HG03097 (cell line): ENCODE results near the gene TYW5.
A peak's percentile ranks its signal among the peaks of the same experiment; 100 is the strongest.
"Not testable (repeated sequence)": the region's sequence is repeated elsewhere in the genome, so short reads cannot be mapped to it uniquely, and the experiment has no call there.

Source experiments
- ATAC-seq: cut with Tn5 transposase; IDR thresholded peaks from one replicate; pipeline ENCODE4 v1.9.1; 2021; ENCODE audit not compliant: unreplicated experiment, low FRiP score

The TYW5 gene

DNA sequence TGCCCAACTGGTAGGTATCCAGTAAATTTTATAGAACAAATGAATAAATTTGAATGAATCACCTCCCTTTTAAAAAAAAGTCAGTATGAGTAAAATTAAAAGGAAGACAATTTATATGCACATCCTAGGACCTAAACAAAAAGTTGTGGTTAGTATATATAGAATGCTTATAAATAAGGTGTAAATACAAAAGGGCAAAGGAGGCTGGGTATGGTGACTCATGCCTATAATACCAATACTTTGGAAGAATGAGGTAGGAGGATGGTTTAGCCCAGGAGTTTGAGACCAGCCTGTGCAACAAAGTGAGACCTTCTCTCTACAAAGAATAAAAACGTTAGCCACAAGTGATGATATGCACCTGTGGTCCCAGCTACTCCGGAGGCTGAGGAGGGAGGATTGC is 31.4 kb downstream of the TYW5 start:
- ATAC-seq, result no peak

DNA sequence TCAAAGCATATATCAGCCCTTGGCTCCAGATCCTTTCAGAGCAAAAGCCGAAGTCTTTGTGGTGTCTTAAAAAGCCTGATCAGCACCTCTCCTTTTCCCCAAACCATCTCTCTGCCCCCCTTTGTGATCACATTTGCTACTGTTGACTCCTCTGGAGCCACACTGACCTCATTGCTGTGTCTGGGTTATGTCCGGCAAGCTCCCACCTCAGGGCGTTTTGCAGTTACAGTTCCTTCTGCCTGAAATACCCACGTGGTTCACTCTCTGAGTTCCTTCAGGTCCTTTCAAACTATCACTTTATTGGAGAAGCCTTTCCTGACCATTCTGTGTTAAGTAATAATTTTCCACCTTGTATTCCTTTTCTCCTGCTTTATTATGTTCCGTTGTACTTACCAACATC is 32.4 kb downstream of the TYW5 start:
- ATAC-seq, result no peak

DNA sequence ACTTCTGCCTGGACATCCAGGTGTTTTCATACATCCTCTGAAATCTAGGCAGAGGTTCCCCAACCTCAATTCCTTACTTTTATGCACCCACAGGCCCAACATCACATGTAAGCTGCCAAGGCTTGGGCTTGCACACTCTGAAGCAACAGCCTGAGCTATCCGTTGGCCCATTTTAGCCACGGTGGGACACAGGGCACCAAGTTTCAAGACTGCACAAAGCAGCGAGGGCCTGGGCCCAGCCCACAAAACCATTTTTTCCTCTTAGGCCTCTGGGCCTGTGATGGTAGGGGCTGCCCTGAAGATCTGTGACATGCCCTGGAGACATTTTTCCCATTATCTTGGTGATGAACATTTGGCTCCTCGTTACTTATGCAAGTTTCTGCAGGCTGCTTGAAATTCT is 38.3 kb downstream of the TYW5 start:
- no peak for ATAC-seq

DNA sequence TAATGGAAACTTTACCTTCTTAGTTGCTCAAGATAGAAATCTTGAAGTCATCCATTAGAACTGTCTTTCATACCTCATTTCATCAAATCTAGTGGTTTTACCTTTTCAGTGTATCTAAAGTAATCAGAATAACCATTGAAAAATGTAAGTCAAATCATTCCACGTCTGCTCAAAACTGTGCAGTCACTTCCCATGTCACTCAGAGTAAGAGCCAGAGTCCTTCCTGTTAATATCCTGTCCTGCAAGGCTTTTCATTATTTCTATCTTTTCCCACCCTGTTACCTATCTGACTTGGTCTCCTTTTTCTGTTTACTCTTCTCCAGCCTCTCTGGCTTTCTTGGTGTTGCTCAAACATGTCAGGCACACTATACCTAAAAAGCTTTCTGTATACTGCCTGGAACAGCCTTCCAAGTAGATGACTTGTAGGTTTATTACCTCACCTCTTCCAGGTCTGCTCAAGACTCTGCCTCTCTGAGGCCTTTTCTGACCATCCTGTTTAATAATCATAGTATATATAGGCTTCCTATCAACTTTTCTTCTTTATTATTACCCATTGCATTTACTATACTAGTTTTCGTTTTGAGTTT is 40.8 kb downstream of the TYW5 start:
- ATAC-seq, result no peak

DNA sequence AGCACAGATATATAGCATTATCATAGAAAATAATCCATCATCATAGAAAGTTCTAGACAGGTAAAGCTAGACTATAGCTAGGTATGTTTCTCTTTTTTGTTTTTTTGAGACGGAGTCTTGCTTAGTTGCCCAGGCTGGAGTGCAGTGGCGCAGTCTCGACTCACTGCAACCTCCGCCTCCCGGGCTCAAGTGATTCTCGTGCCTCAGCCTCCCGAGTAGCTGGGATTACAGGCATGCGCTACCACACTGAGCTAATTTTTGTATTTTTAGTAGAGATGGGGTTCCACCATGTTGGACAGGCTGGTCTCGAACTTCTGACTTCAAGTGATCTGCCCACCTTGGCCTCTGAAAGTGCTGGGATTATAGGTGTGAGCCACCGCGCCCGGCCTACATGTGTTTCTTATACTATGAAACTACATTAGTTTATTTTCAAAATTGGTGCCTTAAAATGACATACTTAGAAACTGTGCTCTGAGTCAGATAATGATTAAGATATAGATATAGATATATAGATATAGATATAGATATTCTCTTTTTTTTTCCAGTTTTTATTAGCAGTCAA is 42.7 kb downstream of the TYW5 start:
- not testable (repeated sequence) for ATAC-seq

DNA sequence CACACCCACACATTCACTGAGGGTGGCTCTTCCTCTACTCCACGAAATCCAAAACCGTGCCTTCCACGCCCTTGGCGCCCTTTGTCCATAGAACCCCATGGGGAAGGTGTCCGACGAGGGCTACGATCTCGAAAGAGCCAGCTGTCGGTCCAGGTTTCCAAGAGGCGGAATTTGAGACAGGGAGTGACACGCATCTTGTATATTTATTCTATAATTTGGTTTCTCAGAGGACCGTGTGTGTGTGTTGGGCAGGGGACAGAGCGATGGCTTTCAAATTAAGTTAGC is 43.5 kb downstream of the TYW5 start:
- no peak for ATAC-seq

DNA sequence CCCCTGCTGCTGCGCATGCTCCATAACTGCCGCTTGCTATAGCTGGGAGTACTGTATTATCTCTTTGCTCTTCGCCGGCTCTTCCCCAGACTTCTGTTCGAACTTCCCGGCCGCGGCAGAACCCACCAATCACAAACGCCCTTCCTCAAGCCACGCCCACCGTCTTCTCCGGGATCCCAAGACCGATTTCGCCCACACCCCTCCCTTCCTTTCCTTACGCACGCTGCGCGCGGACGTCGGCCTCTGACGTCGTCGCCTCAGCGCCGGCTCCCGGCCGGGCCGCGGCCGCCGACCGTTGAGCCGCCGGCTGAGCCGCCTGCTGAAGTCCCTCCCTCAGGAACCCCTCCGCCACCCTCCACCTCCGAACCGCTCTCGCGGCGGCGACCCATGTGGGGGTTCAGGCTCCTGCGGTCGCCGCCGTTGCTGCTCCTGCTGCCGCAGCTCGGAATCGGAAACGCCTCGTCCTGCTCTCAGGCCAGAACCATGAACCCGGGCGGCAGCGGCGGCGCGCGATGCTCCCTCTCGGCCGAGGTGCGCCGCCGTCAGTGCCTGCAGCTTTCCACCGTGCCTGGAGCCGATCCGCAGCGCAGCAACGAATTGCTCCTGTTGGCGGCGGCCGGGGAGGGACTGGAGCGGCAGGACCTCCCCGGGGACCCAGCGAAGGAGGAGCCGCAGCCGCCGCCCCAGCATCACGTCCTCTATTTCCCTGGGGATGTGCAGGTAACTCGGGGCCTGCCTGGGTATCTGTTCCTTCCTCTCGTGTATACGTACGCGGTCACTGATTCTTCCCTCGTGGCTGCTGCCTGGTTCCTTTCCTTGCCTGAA is 44.0 kb downstream of the TYW5 start, which contains the start of gene C2orf69:
TSS of gene C2orf69 (plus strand) at position 242 of the 825 bp plus-strand sequence. CDS start at position 388, 146 bp downstream.
- ATAC-seq, result peak; percentile 90

DNA sequence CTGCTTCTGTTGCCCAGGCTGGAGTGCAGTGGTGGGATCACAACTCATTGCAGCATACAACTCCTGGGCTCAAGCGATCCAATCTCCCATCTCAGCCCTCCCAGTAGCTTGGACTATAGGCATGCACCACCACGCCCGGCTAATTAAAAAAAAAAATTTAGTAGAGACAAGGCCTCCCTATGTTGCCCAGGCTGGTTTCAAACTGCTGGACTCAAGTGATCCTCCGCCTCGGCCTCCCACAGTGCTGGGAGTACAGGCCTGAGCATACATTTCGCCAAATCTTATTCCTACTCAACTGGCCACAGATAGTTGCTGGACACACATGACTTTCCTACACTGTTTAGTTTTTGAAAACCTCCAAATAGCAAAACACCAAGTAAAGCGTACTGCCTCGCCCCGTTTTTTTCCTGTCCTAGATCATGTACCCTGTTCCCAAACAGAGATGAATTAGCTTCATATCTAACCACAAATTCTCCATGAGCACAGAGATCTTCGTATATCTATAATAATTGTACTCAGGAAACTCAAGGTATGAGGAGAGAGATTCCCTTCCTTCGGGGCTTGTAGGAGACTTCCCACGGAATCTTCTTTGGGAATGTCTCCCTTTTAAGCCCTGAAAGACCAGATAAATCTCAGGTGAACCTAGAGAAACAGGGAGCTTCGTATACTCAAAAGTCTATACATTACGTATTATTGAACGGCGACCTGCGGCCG is 44.8 kb downstream of the TYW5 start:
- no peak for ATAC-seq

DNA sequence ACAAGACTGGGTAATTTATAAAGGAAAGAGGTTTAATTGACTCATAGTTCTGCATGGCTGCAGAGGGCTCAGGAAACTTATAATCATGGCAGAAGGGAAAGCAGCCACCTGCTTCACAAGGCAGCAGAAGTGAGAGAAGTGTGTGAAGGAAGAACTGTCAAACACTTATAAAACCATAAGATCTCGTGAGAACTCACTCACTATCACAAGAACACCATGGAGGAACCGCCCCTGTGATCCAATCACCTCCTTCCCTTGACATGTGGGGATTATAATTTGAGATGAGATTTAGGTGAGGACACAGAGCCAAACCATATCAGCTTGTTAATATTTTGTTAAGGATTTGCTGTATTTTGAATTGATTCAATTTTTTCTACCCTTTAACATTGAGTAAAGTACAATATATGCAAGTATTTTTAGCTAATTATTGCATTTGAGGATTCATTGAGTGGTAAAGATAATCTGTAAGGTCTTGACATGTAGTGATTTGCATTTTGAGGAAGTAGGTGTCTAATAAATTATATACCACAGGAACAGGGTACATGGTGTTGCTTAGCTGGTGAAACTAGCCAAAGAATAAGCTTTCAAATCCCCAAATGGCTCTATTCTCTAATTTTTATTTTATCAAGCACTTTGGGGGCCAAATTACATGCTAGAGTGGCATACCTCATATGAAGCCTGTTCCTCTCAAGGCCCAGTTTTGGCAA is 48.1 kb downstream of the TYW5 start:
- ATAC-seq, result no peak

DNA sequence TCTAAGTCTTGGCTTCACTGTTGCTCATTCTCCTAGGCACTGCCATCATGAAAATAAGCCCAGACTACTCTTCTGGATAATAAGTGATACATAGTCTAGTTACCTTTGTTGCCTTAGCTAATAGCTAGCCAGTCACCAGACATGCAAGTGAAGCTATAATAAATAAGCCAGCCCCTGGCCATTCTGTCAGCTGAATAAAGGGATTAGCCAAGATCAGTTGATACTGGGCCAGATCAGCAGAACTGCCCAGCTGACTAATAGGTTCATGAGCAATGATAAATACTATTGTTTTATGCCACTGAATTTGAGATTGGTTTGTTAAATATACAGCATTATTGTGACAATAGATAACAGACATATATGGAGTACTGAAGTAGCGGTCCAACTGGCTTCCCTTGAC is 52.2 kb downstream of the TYW5 start:
- ATAC-seq, result no peak

DNA sequence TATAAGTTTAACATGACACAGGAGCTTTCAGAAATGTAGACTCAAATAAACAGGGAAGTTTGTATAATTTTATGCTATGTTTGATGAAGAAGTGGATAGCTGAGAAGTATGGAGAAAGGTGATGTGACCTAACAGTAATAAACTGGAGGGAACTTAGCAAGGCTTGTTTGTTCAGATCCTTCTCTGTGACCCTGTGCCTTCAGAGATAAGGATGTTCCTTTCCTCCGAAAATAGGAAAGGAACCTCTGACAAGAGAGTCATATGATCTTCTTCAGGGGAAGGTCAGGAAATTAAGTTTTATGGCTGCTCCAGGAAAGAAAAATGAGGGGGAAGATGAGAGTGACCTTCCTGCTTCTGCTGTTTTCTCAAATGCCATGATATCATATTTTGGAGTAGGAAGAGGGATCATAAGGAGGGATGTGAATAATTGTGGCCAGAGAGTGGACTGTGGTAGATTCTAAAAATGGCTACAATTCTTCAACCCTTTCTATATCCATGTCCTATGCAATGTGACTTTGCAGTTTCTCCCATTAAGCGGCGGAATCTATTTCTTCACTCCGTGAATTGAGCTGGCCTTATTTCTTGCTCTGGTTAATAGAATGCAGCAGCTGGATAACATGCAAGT is 52.7 kb downstream of the TYW5 start:
- ATAC-seq, result no peak

DNA sequence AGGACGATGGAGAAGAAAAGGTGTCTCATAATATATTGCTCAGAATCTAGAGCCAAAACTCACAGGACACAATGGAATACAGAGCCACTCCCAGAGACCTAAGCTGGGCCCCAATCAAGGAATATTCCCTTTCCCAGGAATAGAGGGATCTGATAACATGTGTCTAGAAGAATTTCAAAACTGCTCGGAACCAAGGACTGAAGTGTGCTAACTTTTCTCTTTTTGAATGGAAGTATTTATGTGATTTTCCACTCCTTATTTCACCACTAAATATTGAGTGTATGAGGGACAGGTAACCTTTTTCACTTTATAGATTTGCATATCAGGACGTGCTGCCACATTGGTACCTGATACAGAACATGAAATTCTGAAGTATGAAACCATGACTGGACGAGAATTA is 53.3 kb downstream of the TYW5 start:
- no peak for ATAC-seq

DNA sequence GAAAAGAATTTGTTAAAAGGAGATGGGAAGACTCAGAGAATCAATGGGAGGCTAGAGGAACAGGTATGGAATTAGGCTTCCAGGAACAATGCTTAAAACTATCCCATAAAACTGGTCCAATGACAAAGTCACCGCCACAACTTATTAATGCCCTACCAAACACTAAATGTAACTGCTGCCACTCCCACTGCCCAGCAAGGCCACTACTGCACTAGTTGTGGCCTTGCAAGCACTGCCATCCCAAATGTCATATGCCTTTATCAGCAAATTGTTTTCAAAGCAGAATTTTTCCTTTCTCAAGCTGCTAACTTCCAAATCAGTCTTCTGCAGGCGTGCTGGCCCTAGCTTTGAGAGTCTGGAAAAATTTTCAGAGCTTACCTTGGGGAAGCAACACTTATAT is 58.7 kb downstream of the TYW5 start:
- ATAC-seq, result no peak

DNA sequence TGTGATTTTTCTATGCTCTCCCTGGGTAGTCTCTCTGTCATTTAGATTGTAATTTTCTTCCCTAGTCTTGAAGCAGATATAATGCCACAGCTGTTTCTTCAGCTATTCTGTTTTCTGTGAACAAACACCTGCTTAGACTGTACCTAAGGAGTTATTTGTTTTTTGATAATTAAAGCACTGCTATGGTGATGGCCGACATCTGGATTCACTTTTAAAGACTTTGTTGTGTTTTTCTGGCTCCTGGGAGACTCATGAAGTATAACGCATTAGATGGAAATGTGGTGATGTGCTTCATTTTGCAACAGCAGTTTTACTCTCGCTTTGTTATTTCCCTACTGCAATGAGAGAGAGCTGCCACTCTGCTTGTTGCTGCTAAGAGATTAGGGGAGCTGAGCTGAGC is 59.9 kb downstream of the TYW5 start:
- no peak for ATAC-seq

DNA sequence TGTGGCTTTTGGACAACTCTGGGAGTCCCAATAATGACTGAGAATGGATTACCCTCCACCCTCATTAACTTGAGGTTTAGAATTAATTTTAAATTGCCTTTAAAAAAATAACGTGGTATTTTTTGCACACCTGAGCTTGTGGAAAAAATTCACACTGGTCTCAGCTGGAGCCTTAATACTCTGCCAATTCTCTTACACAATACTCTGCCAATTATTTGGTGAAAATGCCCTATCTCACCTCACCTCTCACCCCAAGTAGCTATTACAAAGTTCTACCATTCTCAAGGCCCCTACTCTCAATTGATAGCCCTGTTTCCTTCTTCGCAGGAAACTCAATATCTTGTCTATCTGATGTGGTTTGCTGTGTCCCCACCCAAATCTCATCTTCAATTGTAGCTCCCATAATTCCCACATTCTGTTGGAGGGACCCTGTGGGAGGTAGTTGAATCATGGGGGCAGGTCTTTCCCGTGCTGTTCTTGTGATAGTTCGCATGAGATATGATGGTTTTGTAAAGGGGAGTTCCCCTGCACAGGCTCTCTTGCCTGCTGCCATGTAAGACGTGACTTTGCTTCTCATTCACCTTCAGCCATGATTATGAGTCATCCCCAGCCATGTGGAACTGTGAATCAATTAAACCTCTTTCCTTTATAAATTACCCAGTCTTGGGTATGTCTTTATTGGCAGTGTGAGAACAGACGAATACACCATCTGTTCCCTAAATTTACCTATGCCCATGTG is 71.6 kb downstream of the TYW5 start:
- no peak for ATAC-seq

DNA sequence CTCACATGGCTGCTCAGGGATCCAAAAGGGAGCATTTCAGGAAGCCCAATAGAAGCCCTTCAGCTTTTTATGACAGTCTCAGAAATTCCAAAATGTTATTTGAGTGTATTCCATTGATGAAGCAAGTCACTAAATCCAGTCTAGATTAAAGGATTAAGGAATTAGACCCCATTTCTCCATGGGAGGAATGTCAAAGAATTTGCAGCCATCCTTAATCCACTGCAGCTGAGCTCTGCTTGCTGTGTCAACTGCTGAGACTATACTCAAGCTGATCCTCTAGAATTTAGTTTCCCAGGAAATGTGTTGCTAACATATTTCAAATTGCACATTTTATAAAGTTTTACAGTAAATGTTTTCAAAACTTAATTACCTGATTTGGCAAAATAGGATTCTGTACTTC is 72.6 kb downstream of the TYW5 start:
- no peak for ATAC-seq
